ENCODE measurements around the gene CDH4.
"Not testable (repeated sequence)": the region's sequence is repeated elsewhere in the genome, so short reads cannot be mapped to it uniquely, and the experiment has no call there.

The CDH4 gene

GRCh38 chr20:61978491-61978890, 726.4 kb downstream of the CDH4 start:
- DNase-seq: no peak

GRCh38 chr20:61979090-61979489, 727.0 kb downstream of the CDH4 start:
- no peak for DNase-seq

GRCh38 chr20:61979701-61980635, 727.9 kb downstream of the CDH4 start:
- no peak for DNase-seq

- no peak for DNase-seq
Measured at GRCh38 chr20:61980647-61981583, 728.9 kb downstream of the CDH4 start.

- not testable (repeated sequence) for DNase-seq
Measured at GRCh38 chr20:61981691-61982090, 729.6 kb downstream of the CDH4 start.

GRCh38 chr20:61982191-61982950, 730.3 kb downstream of the CDH4 start:
- no peak for DNase-seq

GRCh38 chr20:61982951-61983315, 730.9 kb downstream of the CDH4 start:
- no peak for DNase-seq

GRCh38 chr20:61983965-61984364, 731.9 kb downstream of the CDH4 start:
- DNase-seq: no peak

- not testable (repeated sequence) for DNase-seq
Measured at GRCh38 chr20:61984431-61984830, 732.4 kb downstream of the CDH4 start.

GRCh38 chr20:61985096-61985495, 733.0 kb downstream of the CDH4 start:
- DNase-seq: no peak

GRCh38 chr20:61986762-61987321, 734.8 kb downstream of the CDH4 start:
- DNase-seq: no peak

- no peak for DNase-seq
Measured at GRCh38 chr20:61988665-61989064, 736.6 kb downstream of the CDH4 start.

GRCh38 chr20:61989741-61990140, 737.7 kb downstream of the CDH4 start:
- no peak for DNase-seq

All from T-helper 9 cell (primary cell).